Measurements from ENCODE around the gene CADM1.

The CADM1 gene

DNA sequence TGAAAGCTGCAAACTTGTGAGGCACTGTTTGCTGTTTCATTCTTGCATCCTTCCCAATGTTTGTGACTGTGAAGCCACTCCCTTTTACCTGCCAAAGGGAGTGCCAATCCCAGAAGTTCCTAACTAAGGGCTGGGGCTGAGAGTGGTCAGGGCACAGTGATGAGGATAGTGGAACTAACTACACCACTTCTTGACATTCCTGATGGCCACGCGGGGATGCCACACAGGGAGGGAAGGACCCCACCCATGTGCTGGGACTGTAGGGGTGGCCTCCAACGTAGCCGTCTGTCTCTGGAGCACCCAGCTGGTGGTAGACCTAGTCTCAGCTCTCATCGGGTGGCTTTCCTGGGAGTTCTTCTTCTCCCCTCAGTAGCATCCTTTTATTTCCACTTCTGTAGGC lies 335.5 kb downstream of the CADM1 start:
- DNase-seq: no peak

DNA sequence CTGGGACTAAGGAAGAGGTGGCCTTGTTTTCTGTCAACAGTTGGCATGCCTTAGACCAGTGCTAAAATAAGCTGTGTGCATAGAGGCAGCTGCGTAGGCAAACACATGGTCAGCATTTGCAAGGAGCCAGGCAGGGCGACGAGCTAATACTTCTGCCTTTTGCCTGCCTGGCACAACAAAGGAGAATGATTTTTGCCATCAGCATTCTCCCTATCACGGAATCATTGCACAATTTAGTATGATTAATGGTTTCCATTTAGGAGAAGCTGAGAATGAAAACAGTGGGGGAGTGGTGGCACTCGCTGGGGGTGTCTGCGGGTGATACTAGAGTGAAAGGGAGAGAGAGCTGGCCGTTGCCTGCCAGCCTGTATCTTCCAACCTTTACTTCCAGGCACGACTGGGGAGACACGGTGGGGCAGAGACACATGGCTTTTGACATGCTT lies 336.0 kb downstream of the CADM1 start:
- no peak for DNase-seq

DNA sequence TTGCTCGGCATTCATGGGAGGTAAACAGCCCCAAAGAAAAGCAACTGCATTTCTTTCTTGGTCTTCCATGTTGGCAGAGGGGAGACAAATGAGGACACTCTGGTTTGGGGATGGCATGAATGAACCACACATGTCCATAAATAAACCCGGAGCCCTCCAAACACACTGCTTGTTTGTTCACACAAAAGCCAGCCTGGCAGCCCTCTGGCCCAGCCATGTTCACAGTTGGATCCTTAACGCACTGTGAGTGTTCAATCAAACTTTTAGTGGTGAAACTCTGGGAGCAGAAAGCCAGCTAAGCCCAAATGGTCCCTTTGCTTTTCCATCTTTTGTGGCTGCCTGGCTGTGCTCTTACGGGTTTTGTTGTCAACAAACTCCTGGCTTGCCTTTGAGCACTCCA lies 336.8 kb downstream of the CADM1 start:
- DNase-seq: no peak

DNA sequence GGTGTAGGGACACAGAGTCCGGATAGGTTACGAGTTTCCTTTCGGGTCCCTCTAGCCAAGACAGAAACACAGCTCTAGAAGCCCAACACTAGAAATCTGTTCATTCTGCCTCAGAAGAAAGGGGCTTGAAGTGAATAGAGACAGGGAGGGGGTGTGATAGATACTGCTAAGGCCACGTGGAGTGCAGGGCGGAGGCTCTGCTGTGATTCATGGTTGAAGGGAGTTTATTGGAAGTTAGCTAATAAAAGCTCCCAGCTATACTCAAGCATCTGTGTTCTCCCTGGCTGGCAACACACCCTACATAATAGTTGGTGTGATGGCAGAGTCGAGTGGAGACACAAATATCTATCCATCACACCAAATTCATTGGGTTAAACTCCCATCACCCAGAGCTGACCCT lies 337.4 kb downstream of the CADM1 start:
- DNase-seq: no peak

DNA sequence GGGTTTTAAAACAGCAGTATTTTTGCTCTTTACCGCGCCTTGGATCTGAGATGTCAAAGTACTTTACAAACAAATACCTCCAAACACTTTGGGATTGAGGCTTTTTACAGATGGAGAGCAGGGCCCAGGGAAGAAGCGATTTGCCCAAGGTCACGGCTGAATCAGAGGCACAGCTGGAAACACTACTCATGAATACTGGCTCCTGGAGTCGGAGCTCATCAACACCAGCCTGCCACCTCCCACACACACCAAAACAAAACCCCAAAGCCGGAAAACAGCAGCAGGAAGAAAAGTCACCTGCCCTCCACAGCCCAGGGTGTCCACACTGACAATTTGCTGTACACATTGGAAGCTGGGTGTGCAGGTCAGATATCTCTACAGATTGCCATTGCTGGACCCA lies 339.4 kb downstream of the CADM1 start:
- DNase-seq: no peak

DNA sequence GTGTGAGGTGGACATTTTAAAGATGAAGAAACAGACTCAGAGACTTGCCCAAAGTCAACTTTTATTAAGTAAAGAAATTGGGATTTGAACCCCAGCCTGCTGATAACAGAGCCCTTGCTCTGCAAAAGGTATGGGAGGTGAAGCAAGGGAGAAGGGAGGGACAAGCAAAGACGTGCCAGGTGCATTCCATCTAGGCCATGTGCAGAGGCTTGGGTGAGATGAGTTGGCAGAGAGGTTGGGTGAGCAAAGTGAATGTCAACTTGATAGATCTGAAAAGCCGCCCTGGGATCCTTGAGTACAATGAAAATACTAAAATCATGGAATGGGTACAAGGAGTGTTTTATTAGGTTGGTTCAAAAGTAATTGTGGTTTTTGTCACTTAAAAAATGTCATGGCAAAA lies 341.3 kb downstream of the CADM1 start:
- no peak for DNase-seq

DNA sequence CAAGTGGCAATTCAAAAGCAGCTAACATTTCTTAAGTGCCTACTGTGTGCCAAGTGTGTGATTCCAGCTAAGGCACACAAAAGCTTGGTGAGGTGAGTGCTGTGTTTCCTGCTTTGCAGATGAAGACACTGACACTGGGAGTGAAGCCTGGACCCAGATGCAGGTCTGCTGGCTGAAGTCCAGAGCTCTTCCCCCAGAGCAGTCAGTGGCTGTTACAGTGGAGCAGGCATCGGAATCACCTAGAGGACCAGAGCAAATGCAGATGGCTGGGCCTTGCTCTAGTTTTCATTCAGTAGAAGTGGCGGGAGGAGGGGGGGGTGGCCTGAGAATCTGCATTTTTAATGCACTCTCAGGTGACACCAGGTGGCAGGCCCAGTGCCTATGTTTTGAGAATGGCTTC lies 342.3 kb downstream of the CADM1 start:
- DNase-seq: no peak

DNA sequence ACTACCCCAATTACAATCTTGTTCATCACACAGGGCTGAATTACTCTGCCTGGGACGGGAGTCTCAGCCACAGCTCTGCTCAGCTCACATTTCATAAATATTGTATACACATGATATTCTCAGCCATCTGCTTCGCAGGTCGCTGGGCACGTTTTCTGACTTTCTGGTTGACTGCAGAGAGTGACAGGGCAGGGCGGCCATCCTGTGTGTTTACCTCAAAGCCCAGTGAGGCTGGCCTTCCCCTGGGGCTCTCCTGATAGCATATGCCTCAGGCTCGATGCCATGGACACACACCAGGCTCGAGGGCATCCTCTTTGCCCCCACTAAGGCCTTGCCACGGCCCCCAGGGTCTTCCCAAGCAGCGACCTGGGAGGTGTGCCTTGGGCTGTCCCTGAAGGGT lies 345.0 kb downstream of the CADM1 start:
- DNase-seq: no peak

DNA sequence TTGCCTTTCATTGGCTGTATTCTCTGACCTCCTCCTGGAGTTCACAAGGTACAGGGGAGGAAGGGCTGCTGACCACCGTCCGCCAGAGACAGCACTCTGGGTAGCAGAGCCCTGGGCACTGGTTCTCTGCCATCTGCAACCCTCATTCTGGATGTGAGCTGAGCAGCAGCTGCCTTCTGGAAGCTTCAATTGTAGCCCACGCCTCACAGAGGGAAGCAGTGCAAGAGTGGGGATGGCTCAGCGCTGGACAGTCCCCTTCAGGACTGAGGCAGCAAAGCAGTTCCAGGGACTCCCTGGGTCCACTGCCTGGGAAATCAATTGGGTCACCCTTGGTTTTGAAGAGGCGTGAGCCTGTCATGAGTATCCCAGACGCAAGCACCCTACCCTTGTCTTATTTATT lies 346.2 kb downstream of the CADM1 start:
- no peak for DNase-seq

DNA sequence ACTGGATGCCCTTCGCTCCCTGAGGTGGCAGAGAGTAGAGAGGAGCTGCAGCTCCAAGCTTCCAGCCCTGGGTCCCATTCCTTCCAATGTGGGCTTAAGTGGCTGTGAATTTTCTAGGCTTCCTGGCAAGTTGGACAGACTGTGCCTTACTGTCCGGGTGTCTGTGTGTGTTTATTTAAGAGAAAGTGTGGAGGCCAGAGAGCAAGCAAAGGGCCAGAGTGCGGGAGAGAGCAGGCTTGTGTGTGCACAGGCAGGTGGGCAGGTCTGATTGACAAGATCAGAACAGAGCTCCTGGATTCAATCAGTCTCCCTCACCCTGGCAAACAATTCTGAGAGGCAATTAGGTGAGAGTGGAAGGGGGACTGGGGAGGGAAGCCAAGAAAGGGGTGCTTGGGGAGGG lies 347.0 kb downstream of the CADM1 start:
- DNase-seq: no peak

DNA sequence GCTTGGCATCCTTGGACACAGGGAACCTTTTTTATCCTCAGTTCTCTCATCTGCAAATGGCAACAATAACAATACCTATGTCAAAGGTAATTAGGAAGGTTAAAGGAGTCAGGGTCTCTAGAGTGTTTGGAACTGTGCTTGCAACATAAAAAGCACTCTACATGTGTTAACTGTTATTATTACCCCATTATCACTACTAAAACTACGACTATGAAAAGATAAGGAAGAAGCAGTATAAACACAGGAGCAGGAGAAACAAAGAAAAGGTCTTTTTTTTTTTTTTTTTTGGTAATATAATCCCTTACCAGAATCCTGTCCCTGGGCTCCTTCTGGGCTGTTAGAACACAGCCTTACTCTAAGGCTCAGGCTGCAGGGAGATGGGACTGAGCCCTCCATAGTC lies 348.2 kb downstream of the CADM1 start:
- no peak for DNase-seq

DNA sequence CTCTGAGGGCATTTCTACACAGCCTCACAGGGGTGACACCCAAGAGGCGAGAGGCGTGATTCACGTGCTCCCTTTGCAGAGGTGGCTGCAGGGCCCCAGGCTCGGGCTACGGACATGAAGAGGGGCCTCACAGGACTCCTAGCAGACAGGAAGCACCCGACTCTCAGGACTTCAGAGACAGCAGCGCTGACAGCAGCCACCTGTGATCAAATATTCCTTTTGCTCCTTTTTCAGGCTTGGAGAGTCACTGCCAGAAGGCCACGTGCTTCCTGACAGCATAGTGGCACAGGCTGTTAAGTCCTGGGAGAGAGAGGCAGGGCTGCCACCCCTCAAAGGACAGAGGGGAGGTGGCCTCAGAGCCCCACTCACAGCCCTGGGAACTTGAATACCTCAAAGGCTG lies 348.9 kb downstream of the CADM1 start:
- no peak for DNase-seq

DNA sequence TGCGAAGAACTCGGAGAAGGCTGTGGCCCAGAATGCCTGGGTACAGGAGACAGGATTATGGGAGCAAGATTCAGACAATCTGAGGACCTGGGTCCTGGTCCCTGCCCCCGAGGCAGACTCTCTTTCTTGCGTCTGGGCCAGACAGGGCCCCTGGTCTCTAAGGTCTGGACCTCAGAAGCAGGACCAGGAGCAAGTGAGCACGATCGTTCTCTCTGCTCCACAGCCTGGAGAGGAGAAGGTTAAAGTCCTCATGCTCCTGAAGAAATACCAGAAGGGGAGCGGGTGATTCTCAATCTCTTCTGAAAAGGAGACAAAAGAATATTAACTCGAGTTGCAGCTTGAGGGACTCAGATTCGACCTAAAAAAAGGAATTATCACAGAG lies 349.9 kb downstream of the CADM1 start:
- no peak for DNase-seq

DNA sequence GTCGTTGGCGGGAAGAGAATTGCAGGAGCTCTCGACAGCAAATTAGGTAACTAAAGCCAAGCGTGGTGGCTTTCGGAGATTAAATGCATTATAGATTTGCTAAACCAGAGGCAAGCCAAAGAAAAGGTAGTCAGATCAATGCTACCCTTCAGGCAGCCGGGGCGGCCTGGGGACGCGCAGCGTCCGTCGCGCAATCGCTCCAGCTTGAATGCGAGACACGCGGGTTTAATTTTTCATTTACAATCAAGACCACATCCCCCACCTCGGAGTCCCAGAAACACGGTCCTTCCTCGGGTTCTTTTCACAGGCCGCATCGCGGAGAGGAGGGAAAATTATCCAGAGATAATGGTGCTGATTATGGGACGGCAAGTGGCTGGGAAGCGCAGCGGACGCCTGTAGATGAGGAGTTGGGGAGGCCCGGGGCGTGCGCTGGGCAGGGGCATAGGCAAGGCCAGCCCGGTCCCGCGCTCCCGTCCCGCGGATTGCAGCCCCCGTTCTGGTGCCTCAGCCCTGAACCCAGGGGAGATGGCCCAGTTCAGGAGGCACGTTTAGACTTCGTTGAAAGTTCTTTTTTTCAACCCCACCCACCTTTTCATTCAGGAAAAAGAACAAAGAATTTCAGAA lies 350.4 kb downstream of the CADM1 start:
- no peak for DNase-seq

DNA sequence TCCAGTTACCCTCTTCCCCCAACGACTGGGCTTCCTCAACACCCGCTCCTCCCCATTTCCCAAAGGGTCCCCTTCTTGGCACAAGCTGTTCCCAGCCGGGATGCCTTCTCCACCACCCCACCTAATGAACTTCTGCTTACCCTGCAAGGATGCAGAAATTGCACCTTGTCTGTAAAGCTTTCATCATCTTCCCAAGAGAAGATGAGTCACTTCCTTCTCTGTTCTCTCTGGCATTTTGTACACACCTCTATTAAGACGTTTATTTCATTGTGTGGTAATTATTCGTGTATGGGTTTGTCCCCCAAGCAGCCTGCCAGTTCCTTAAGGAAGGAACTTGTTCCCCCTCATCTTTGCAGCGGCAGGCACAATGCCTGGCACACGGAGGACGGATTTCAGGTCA lies 351.1 kb downstream of the CADM1 start:
- DNase-seq: no peak

DNA sequence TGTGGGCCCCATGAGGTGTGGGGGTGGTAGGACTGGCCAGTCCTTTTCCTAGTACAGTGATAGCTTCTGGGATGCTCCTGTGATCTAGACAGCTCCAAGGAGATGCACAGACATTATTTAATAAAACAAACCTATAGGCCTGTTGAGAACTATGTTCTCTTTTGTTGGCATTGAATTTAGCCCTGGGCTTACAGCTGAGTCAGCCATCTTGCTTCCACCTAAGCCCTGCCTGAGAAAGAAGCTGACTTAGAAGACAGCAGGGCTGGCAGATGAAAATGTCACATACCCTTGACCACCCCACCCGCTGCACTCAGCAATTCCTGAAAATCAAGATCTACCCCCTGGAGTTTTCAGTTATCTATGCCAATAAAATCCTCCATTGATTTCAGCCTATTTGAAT lies 353.2 kb downstream of the CADM1 start:
- no peak for DNase-seq

DNA sequence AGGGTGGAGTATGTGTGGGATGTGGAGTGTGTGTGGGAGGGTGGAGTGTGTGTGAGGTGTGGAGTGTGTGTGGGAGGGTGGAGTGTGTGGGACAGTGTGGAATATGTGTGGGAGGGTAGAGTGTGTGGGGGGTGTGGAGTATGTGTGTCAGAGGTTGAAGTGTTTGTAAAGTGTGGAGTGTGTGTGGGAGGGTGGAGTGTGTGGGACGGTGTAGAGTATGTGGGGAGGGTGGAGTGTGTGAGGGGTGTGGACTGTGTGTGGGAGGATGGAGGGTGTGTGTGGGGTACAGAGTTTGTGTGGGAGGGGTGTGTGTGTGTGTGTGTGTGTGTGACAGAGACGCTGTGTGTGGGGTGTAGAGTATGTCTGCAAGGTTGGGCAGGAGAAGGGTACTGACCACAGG lies 355.5 kb downstream of the CADM1 start:
- DNase-seq: no peak

DNA sequence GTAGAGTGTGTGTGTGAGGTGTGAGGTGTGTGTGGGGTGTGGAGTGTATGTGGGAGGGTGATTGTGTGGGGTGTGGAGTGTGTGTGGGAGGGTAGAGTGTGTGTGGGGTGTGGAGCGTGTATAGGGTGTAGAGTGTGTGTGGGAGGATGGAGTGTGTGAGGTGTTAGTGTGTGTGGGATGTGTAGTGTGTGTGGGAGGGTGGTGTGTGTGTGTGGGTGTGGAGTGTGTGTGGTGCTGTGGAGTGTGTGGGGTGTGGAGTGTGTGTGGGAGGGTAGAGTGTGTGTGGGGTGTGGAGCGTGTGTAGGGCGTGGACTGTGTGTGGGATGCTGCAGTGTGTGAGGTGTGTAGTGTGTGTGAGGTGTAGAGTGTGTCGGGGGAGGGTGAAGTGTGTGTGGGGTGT lies 356.1 kb downstream of the CADM1 start:
- no peak for DNase-seq

DNA sequence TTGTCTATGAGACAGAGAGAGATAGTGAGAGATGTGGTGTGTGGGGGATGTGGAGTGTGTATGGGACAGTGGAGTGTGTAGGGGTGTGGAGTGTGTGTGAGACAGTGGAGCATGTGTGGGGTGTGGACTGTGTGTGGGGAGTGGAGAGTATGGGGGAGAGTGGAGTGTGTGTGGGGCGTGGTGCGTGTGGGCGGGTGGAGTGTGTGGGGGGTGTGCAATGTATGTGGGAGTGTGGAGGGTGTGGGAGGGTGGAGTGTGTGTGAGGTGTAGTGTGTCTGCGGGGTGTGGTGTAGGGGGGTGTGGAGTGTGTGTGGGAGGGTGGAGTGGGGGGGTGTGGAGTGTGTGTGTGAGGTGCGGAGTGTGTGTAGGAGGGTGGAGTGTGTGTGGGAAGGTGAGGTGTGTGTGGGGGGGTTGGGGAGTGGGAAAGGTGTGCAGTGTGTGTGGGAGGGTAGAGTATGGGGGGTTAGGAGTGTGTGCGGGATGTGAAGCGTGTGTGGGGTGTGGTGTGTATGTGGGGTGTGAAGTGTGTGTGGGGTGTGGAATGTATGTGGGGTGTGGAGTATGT lies 356.9 kb downstream of the CADM1 start:
- DNase-seq: no peak

DNA sequence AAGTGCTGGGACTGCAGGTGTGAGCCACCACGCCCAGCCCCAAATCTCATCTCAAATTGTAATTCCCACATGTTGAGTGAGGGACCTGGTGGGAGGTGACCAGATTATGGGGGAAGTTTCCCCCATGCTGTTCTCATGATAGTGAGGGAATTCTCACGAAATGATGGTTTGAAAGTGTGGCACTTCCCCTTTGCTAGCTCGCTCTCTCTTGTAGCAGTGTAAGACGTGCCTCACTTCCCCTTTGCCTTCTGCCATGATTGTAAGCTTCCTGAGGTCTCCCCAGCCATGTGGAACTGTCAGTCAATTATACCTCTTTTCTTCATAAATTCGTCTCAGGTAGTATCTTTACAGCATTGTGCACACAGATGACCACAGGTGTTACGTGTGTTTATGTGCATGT lies 357.8 kb downstream of the CADM1 start:
- DNase-seq: no peak

DNA sequence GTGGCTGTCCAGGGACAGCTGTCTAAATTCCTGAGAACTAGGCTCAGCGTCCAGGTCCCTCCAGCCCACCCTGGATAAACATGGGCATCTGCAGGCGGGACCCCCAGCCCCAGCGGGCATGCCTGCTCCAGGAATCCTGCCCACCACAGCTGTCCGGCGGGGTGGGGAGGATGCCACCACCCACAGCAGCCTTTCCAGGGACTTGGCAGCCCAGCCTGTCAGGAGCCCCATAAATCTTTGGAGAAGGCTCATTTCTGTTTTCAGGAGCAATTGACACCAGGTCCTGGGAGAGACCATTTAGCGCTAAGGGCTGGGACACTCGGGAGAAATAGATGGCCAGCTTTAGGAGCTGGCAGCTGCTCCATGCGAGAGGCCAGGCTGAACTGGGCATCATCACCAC lies 358.9 kb downstream of the CADM1 start:
- no peak for DNase-seq

DNA sequence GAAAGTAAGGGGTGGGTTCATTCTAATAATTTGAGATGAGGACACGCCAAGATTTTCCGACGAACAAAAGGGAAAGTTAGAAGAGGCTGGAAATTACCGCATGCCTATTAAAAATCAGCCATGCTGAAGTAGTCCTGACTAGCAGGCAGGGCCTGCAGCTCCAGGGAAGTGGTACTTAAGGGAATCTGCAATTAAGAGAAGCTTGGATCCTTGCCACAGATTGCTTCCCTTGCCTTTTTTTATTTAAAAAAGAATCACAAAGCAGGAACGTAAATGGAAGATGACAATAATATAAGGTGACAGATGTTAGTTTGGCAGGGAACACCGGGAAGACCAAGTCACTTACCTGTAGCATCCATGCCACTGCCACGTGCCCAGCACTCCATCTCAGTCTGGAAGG lies 359.3 kb downstream of the CADM1 start:
- no peak for DNase-seq

DNA sequence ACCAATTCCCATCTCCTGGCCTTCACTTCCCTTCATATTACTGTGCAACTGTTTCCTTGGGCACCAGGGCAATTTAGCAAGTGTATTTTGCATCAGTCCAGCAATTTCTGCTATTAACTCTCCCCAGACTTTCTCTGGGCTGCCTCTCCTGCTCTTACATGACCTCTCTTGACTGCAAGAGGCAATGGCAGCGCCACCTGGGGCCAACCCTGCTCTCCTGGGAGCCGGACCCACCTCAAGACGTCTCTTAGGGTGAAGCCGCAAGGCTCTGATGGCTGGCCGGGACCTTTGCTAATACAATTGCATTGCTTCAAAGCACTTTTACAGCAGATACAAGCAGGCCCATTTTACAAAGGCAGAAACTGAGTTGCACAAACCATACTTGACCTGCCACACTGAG lies 360.2 kb downstream of the CADM1 start:
- DNase-seq: no peak

DNA sequence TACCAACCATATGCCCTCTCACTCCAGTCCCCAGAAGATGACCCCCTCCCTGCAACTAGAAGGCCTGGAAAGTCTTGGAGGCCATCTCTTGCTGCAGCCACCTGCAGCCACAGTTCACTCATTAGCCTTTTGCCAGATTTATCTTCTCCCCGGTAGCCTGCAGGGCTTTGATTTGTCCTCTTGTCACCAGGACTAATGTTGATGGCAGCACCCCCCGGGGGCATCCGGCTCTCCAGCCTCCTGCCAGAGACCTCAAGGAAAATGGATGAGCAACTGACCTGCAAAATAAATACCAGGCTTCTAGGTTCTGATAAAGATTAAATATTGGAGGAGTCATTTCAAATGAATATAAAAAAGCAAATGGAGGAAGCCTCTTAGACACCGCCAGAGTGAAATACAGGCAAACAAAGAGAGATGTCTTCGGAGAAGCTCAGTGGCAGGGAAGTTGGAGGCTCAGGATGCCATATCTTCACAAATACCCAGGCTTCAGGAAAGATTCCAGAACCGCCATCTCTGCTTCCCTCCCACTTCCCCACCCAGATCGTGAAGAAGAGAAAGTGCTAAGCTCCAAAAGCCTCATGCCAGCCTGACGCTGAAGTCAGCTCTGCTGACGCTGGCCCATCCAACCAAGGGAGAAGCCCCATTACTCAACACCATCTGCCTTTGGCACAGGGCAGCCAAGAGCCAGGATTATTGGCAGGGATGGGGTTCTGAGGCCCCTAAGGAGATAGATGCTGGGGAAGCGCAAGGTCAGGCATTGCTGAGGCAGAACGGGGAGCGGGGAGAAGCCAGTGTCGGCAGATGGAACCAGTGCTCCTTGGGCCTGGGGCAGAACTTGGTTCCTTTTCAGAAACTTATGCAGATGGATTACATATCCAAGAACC lies 362.7 kb downstream of the CADM1 start:
- no peak for DNase-seq

DNA sequence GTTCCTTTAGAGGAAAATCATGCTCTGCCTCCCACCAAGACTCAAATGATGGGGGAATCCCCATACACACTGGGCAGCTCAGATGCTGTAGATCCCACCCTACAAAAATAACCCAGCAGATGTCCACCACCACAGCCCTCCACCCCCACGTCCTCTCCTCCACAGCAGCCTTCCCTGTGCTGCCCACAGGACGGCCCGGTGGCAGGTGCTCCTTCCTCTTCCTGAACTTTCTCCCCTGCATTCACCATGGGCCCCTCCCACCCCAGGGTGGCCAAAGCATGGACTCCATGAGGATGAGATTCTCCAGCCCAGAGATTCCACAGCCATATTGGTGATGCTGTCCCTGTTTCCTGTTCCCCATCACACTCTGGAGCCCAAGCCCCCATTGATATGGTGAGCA lies 368.3 kb downstream of the CADM1 start:
- DNase-seq: no peak

All from stimulated activated CD4-positive, alpha-beta T cell treated with anti-CD3 and anti-CD28 coated beads, Interleukin-4, amount 100 ng/mL, for 1 hour (primary cell).